PC-3 (cell line): Measurements from ENCODE around the gene GNAS. TPM values are rescaled to one million over a fixed set of nuclear protein-coding genes. Genes with fewer than 3 reads are reported as not detected.

Source experiments
- ATAC-seq: fragments of 200-7000 bp; cut with Tn5 transposase; 2 replicates; pipeline ENCODE4 v1.9.1; 2020; ENCODE audit warnings: mild to moderate bottlenecking, moderate library complexity
- BruUV-seq: library from RNA; stranded (reverse); fragments of 400-500 nt; replicated peaks from 2 replicates; lab custom pipeline; 2021; lab: Mats Ljungman, UMichigan
- CTCF ChIA-PET: fragments of 300-600 bp; sonication (Branson Sonifier 250); formaldehyde crosslinking; loops from one replicate; lab custom pipeline; 2022; ENCODE audit warnings: antibody characterized with exemption; lab: Charles Lee
- POLR2A ChIA-PET: fragments of 300-600 bp; sonication (Branson Sonifier 250); formaldehyde crosslinking; loops from one replicate; lab custom pipeline; 2022; ENCODE audit warnings: antibody characterized with exemption; ENCODE audit not compliant: unreplicated experiment; lab: Charles Lee
- DNase-seq: peaks from one replicate; pipeline ENCODE4 v3.0.0-alpha.2; 2015
- H2AFZ ChIP-seq: fragments of 300-600 bp; sonication (generic); 2 replicates; pipeline ENCODE4 v1.6.0; 2016; ENCODE audit warnings: antibody characterized with exemption, low read length
- H3F3A ChIP-seq: fragments of 300-600 bp; sonication (generic); one replicate; pipeline ENCODE4 v1.6.0; 2017; ENCODE audit warnings: antibody characterized with exemption, low read length, control low read depth, mild to moderate bottlenecking; ENCODE audit not compliant: unreplicated experiment
- H3K27ac ChIP-seq: fragments of 300-600 bp; sonication (generic); 2 replicates; pipeline ENCODE4 v1.5.1; 2016; ENCODE audit warnings: mild to moderate bottlenecking, low read length
- H3K27me3 ChIP-seq: fragments of 300-600 bp; sonication (generic); 2 replicates; pipeline ENCODE4 v1.6.1; 2016; ENCODE audit warnings: low read length, mixed read lengths
- H3K36me3 ChIP-seq: fragments of 300-600 bp; sonication (generic); 2 replicates; pipeline ENCODE4 v1.6.1; 2016; ENCODE audit warnings: low read depth, mixed run types, low read length, mixed read lengths
- H3K4me1 ChIP-seq: fragments of 300-600 bp; sonication (generic); 2 replicates; pipeline ENCODE4 v1.5.1; 2016; ENCODE audit warnings: low read length; ENCODE audit not compliant: insufficient read depth
- H3K4me2 ChIP-seq: fragments of 300-600 bp; sonication (generic); 2 replicates; pipeline ENCODE4 v1.6.0; 2016; ENCODE audit warnings: low read length
- H3K4me3 ChIP-seq: fragments of 300-600 bp; sonication (generic); 2 replicates; pipeline ENCODE4 v1.5.1; 2016; ENCODE audit warnings: mild to moderate bottlenecking, low read length, mixed read lengths
- H3K79me2 ChIP-seq: fragments of 300-600 bp; sonication (generic); 2 replicates; pipeline ENCODE4 v1.6.1; 2017; ENCODE audit warnings: low read length, mixed read lengths
- H3K9ac ChIP-seq: fragments of 300-600 bp; sonication (generic); 2 replicates; pipeline ENCODE4 v1.6.0; 2016; ENCODE audit warnings: mild to moderate bottlenecking, low read length
- H3K9me2 ChIP-seq: fragments of 300-600 bp; sonication (generic); replicated peaks from 2 replicates; pipeline ENCODE4 v1.6.1; 2016; ENCODE audit warnings: mixed run types, low read length, mixed read lengths
- H3K9me3 ChIP-seq: fragments of 300-600 bp; sonication (generic); 2 replicates; pipeline ENCODE4 v1.6.1; 2016; ENCODE audit warnings: low read length, mixed read lengths
- H4K20me1 ChIP-seq: fragments of 300-600 bp; sonication (generic); 2 replicates; pipeline ENCODE4 v1.6.1; 2016; ENCODE audit warnings: low read length, mixed read lengths
- EZH2 ChIP-seq: fragments of 300-600 bp; sonication (generic); IDR thresholded peaks from one replicate; pipeline ENCODE4 v1.6.1; 2017; ENCODE audit warnings: antibody characterized with exemption, mild to moderate bottlenecking, low read length; ENCODE audit not compliant: unreplicated experiment
- EZH2phosphoT487 ChIP-seq: fragments of 300-600 bp; sonication (generic); IDR thresholded peaks from 2 replicates; pipeline ENCODE4 v1.6.1; 2018; ENCODE audit warnings: mild to moderate bottlenecking, antibody characterized with exemption, low read length, borderline replicate concordance
- intact Hi-C: fragments of 100-400 bp; cut with micrococcal nuclease; formaldehyde crosslinking; loops from 2 replicates; pipeline ENCODE4 v1.9.0; 2023
- total RNA-seq: library from RNA; depleted of rRNA; stranded (reverse); fragments of >200 nt; gene quantifications from 2 replicates; pipeline ENCODE4 v1.2.3, GENCODE V29; 2014
- TF ChIP-seq, protein P1 (sequence below): fragments of 300-600 bp; sonication (generic); conservative IDR thresholded peaks from 2 replicates; pipeline ENCODE4 v1.5.1; 2017; ENCODE audit warnings: antibody characterized with exemption, low read depth, mild to moderate bottlenecking, low read length

GNAS gene
- total RNA-seq, 1 experiment from 2014 or later, result 694 TPM

DNA sequence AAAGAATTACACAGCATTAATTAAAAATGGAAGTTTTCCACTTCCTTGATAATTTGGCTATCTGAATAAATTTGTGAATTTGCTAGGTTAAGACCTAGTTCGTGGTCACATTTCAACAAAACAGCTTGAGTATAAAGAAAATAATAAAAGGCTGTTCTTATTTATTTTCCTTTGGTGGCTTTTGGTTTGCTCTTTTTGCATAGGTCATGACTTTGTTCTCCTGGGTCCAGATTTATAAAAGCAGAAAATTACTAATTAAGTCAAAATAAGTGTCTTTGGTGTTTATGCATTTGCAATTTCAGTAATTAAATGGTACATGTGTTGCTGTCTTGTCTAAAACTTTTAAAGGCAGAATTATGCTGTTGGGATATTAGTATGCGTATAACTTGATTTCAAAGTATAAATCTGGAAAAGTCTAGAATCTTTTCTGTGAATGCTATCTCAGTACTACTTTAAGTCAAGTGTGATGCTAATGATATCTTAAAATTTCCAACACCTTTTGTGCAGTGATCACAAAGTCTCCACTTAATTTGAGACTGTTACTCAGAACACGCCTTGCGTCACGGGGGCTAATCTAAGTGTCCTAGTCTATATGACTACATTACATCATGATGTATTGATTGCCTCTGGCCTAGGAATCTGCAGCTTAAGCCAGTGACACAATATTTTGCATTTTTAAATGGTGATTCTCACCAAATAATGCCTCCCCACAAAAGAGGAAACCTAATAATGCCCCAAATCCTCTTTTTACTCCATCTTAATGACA is 41.0 kb downstream of the GNAS start:
- BruUV-seq, result TSS peak; percentile 32
- H3K36me3 ChIP-seq, result peaks cover 32% of the 10 kb centered on the region; the same call in 1 of the 2 replicates
- H3K27me3 ChIP-seq, result no peaks in the 10 kb centered on the region
- peaks cover 25% of the 10 kb centered on the region for H3K4me1 ChIP-seq
- DNase-seq (no peak), ATAC-seq (no peak)
- H3K9ac ChIP-seq, result peak overlapping the region; percentile 86; the same call in 1 of the 2 replicates
- H3K79me2 ChIP-seq, result peaks cover 67% of the 10 kb centered on the region
- TF ChIP-seq EZH2phosphoT487 (no peak), EZH2 (no peak)
- TF ChIP-seq, protein P1, sequence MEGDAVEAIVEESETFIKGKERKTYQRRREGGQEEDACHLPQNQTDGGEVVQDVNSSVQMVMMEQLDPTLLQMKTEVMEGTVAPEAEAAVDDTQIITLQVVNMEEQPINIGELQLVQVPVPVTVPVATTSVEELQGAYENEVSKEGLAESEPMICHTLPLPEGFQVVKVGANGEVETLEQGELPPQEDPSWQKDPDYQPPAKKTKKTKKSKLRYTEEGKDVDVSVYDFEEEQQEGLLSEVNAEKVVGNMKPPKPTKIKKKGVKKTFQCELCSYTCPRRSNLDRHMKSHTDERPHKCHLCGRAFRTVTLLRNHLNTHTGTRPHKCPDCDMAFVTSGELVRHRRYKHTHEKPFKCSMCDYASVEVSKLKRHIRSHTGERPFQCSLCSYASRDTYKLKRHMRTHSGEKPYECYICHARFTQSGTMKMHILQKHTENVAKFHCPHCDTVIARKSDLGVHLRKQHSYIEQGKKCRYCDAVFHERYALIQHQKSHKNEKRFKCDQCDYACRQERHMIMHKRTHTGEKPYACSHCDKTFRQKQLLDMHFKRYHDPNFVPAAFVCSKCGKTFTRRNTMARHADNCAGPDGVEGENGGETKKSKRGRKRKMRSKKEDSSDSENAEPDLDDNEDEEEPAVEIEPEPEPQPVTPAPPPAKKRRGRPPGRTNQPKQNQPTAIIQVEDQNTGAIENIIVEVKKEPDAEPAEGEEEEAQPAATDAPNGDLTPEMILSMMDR, result no peak
- H3F3A ChIP-seq, result no peaks in the 10 kb centered on the region
- H3K4me3 ChIP-seq, result peak overlapping the region; percentile 91
- no peaks in the 10 kb centered on the region for H3K9me3 ChIP-seq
- H3K9me2 ChIP-seq, result no peaks in the 10 kb centered on the region
- no peak overlapping the region for H2AFZ ChIP-seq
- H4K20me1 ChIP-seq, result peaks cover 47% of the 10 kb centered on the region
- intact Hi-C loops, result loop anchor here (5.0 kb wide), 2 partner anchors 89 to 139 kb away; partner anchors contain the start of genes ATP5F1E and NELFCD
- ChIA-PET POLR2A (no interaction called here), CTCF (no interaction called here)
- H3K4me2 ChIP-seq, result peak overlapping the region; percentile 78
- no peak overlapping the region for H3K27ac ChIP-seq

DNA sequence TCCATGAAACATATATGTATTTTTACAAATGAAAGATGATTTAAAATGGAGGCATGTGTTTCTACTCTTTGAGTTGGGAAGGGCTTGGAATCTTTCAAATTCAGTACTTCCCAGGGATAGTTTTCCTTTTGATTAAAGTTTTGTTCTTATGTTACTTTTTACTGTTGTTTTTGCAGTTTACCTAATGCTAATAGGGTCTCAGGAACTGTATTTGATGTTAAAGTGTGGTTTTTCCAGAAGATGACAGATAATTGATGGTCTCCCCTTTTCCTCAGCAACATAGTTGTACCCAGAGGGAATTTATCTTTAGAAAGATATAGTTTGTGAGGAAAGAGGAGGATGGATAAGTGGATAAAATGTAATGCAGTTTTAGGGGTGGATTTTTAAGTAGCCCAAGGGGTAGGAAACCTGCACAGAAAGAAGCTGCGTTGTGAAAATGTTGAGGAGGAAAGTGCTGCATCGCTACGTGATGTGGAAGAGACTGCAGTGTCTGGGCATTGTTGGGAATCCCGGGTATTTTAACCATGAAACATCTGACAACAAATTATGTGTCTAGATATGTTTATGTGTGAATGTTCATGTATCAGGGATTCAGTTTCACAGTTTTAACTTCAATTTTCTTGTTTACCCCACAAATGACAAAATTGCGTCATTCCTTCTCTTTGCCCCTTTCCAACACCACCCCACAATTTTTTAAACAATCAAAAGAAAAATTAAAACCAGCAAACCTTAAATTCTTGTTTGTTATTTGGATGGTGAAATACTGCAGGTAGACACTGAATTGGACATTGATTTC is 42.3 kb downstream of the GNAS start:
- Histone ChIP-seq H3K79me2 (peaks cover 80% of the 10 kb centered on the region), H3K9me3 (no peaks in the 10 kb centered on the region), H3K36me3 (peaks cover 45% of the 10 kb centered on the region; the same call in 1 of the 2 replicates), H3K4me1 (peaks cover 25% of the 10 kb centered on the region), H3K4me3 (peak overlapping the region; percentile 91; the same call in 1 of the 2 replicates), H3K9ac (no peak overlapping the region), H3K4me2 (peak overlapping the region; percentile 78), H3K27ac (no peak overlapping the region), H2AFZ (no peak overlapping the region), H3F3A (no peaks in the 10 kb centered on the region), H4K20me1 (peaks cover 47% of the 10 kb centered on the region), H3K27me3 (no peaks in the 10 kb centered on the region), H3K9me2 (no peaks in the 10 kb centered on the region)
- ChIA-PET CTCF (no interaction called here), POLR2A (no interaction called here)
- ATAC-seq (no peak), DNase-seq (no peak)
- TF ChIP-seq EZH2 (no peak), EZH2phosphoT487 (no peak)
- TF ChIP-seq, protein P1, result no peak
- no TSS peak for BruUV-seq
- intact Hi-C loops, result loop anchor here (5.0 kb wide), 2 partner anchors 87 to 137 kb away; partner anchors contain the start of genes ATP5F1E and NELFCD
